Measurements from ENCODE around the gene SHE. TPM values are rescaled to one million over a fixed set of nuclear protein-coding genes. Genes with fewer than 3 reads are reported as not detected.

The SHE gene
- total and polyA plus RNA-seq, 2 of the 8 experiments (the other 6 are each of a cell fraction or from before 2014, with no cell fraction given): 0.44 to 0.45 TPM

DNA sequence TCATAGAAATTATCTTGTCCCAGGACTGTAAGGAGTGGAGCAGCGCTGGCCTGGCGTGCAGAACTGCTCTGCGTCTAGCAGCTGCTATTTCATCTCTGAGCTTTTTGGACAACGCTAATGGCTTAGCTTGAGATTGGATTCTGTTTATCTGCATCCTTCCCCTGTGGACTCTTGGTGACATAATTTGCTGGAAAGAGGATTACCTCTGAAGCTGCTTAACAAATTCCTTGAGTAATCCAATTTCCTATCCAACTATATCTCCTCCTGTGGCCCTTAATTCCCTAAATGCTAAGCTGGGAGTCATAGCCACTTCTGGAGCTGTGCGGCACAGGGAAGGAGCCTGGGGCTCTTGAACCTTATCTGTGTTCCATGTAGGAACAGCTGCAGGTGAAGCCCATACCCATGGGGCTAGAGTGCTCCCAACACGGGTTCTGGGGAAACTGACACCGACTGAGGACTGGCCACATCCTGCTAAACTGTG lies 53.8 kb downstream of the SHE start:
- Histone ChIP-seq H3K4me2 (ENCODE audit: insufficient read depth in 1 of 2, low read depth in 2 of 2, low read length in 2 of 2) (no peak overlapping the region), H4K5ac (ENCODE audit: insufficient read length, low read depth, low read length) (no peak overlapping the region), H4K8ac (ENCODE audit: extremely low read depth, insufficient read depth, low read length) (no peak overlapping the region), H3K27me3 (replicated peaks in 1 of 4; ENCODE audit: control insufficient read depth in 3 of 4, extremely low read depth in 1 of 4, insufficient read depth in 3 of 4, low read length in 3 of 4) (no peaks in the 10 kb centered on the region; a peak in 1 of 7 replicates), H3K56ac (replicated peaks; ENCODE audit: insufficient read length, low read depth, low read length) (no peak overlapping the region), H3K18ac (ENCODE audit: extremely low read depth, low read length) (no peak overlapping the region), H2AFZ (ENCODE audit: low read length) (no peak overlapping the region), H2BK20ac (ENCODE audit: low read length) (no peak overlapping the region), H2BK120ac (replicated peaks; ENCODE audit: low read depth, low read length) (no peak overlapping the region), H2BK5ac (ENCODE audit: low read depth, low read length) (no peak overlapping the region), H3K79me2 (ENCODE audit: control insufficient read depth in 1 of 2, insufficient read depth in 2 of 2, low read length in 2 of 2) (no peaks in the 10 kb centered on the region), H3K4me3 (ENCODE audit: extremely low read depth in 1 of 4, insufficient read depth in 2 of 4, low read depth in 3 of 4, low read length in 4 of 4) (no peak overlapping the region), H2BK15ac (ENCODE audit: low read length) (no peak overlapping the region), H3K9me3 (ENCODE audit: insufficient read depth in 2 of 2, low read depth in 1 of 2, low read length in 1 of 2) (no peaks in the 10 kb centered on the region), H2BK12ac (ENCODE audit: low read depth, low read length) (no peak overlapping the region), H3K4me1 (replicated peaks in 1 of 4; ENCODE audit: control insufficient read depth in 3 of 4, insufficient read depth in 4 of 4, low read length in 3 of 4) (no peaks in the 10 kb centered on the region), H3K23ac (ENCODE audit: insufficient read length) (no peak overlapping the region), H3K9ac (replicated peaks in 1 of 4; ENCODE audit: extremely low read depth in 1 of 4, low read depth in 3 of 4, low read length in 3 of 4) (no peak overlapping the region), H3K23me2 (ENCODE audit: low read depth, low read length) (no peaks in the 10 kb centered on the region), H4K20me1 (replicated peaks in 1 of 2; ENCODE audit: control insufficient read depth in 1 of 2, insufficient read depth in 2 of 2, low read length in 2 of 2) (no peaks in the 10 kb centered on the region), H3K79me1 (ENCODE audit: low read depth, low read length) (no peaks in the 10 kb centered on the region), H3K14ac (ENCODE audit: insufficient read length) (no peak overlapping the region), H3K27ac (ENCODE audit: low read depth, low read length) (no peak overlapping the region), H3K4ac (replicated peaks; ENCODE audit: insufficient read length, low read depth, low read length) (no peak overlapping the region), H4K91ac (replicated peaks; ENCODE audit: insufficient read length, low read length) (no peak overlapping the region), H3K36me3 (ENCODE audit: control insufficient read depth in 2 of 4, insufficient read depth in 4 of 4, low read length in 3 of 4) (no peaks in the 10 kb centered on the region), H2AK5ac (ENCODE audit: low read depth, low read length) (no peak overlapping the region)
- DNase-seq (ENCODE audit: low read depth in 1 of 2, low spot score in 2 of 2) (no peak), FAIRE-seq (no peak)
- ChIA-PET CTCF (ENCODE audit: partially characterized antibody) (interaction anchor here (0.8 to 1.9 kb wide), 4 partner anchors 9 to 98 kb away, joined by 3 to 6 read pairs (median 4); no protein-coding TSS in a partner anchor), POLR2A (ENCODE audit: partially characterized antibody) (interaction anchor here (1.0 kb wide), 1 partner anchor 9 kb away, joined by 4 read pairs; no protein-coding TSS in a partner anchor)
- TF ChIP-seq SIX5 (IDR thresholded peaks at IDR 0.05; ENCODE audit: low read depth, low read length): no peak
- 87% methylated on average over 7 of the region's 7 CpGs; no CpG with 5 or more reads in 1 of the 2 experiments for WGBS, 2 experiments (ENCODE audit: extremely low coverage in 1 of 2, insufficient coverage in 1 of 2, insufficient read length in 1 of 2, insufficient replicate concordance in 2 of 2, low coverage in 1 of 2, low lambda C conversion rate in 2 of 2, missing lambda C conversion rate in 1 of 2)

All from H1 (cell line).